Measurements from ENCODE around the gene XAB2.

GRCh38 chr19:7672522-7672921, 43.2 kb upstream of the XAB2 start:
- no peak for TF ChIP-seq POLR2A (IDR thresholded peaks at IDR 0.05; ENCODE audit: low read depth, low read length)
- no peak for TF ChIP-seq MAX (IDR thresholded peaks at IDR 0.05; ENCODE audit: insufficient read depth, insufficient read length)
- no peak for TF ChIP-seq CTCF (IDR thresholded peaks at IDR 0.05; ENCODE audit: extremely low read depth in 1 of 2, insufficient read depth in 1 of 2, low read depth in 1 of 2, low read length in 2 of 2)
- TF ChIP-seq POLR2AphosphoS5 (IDR thresholded peaks at IDR 0.05; ENCODE audit: insufficient read depth, low read depth, low read length) = no peak
- TF ChIP-seq EZH2 (IDR thresholded peaks at IDR 0.05; ENCODE audit: borderline replicate concordance, low read depth, low read length, severe bottlenecking) = no peak

Measured in endothelial cell of umbilical vein (primary cell).